GM19438 (cell line): ENCODE results near the gene ZNF316.
"Not testable (repeated sequence)": the region's sequence is repeated elsewhere in the genome, so short reads cannot be mapped to it uniquely, and the experiment has no call there.

Source experiments
- ATAC-seq: cut with Tn5 transposase; IDR thresholded peaks from one replicate; pipeline ENCODE4 v1.9.1; 2021; ENCODE audit warnings: low read depth; ENCODE audit not compliant: unreplicated experiment

ZNF316 gene

GRCh38 chr7:6621195-6622133 lies 15.7 kb upstream of the ZNF316 start:
- ATAC-seq: no peak

DNA sequence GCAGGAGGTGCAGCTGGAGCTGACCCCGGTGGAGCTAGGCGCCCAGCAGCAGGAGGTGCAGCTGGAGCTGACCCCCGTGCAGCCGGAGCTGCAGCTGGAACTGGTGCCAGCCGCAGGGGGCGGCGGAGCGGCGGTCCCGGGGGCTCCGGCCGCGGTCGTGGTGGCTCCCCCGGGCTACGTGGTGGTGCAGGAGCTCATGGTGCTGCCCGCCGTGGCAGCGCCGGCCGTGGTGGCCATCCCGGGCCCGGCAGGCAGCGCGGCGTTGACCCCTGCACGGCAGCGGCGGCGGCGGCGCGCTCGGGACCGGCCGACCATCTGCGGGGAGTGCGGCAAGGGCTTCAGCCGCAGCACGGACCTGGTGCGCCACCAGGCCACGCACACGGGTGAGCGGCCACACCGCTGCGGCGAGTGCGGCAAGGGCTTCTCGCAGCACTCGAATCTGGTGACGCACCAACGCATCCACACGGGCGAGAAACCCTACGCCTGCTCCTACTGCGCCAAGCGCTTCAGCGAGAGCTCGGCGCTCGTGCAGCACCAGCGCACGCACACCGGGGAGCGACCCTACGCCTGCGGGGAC lies 14.9 kb upstream of the ZNF316 start:
- no peak for ATAC-seq

GRCh38 chr7:6623589-6624245 lies 13.4 kb upstream of the ZNF316 start:
- ATAC-seq: no peak

GRCh38 chr7:6624246-6624611 lies 12.9 kb upstream of the ZNF316 start:
- ATAC-seq: no peak

- ATAC-seq: no peak
These were observed 9.1 kb upstream of the ZNF316 start for GRCh38 chr7:6628045-6628444.

- no peak for ATAC-seq
These were observed 6.9 kb upstream of the ZNF316 start for GRCh38 chr7:6630007-6630849.

DNA sequence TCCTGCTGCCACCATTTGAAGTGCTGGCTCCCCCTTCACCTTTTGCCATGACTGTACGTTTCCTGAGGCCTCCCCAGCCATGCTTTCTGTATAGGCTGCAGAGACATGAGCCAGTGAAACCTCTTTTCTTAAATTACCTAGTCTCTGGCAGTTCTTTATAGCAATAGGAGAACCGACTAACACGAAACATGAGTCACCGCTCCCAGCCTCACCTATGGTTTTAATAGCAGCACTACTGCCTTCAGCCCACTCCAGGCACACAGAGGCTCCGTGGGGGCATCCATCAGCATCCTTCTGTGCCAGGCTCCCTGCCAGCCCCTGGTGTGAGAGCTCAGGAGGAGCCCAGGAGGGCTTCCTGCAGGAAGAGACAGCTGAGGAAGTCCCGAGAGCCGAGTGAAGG lies 5.5 kb upstream of the ZNF316 start:
- no peak for ATAC-seq

- no peak for ATAC-seq
These were observed 3.1 kb upstream of the ZNF316 start for GRCh38 chr7:6634021-6634420.

GRCh38 chr7:6634971-6635370 lies 2.1 kb upstream of the ZNF316 start:
- ATAC-seq: not testable (repeated sequence)

DNA sequence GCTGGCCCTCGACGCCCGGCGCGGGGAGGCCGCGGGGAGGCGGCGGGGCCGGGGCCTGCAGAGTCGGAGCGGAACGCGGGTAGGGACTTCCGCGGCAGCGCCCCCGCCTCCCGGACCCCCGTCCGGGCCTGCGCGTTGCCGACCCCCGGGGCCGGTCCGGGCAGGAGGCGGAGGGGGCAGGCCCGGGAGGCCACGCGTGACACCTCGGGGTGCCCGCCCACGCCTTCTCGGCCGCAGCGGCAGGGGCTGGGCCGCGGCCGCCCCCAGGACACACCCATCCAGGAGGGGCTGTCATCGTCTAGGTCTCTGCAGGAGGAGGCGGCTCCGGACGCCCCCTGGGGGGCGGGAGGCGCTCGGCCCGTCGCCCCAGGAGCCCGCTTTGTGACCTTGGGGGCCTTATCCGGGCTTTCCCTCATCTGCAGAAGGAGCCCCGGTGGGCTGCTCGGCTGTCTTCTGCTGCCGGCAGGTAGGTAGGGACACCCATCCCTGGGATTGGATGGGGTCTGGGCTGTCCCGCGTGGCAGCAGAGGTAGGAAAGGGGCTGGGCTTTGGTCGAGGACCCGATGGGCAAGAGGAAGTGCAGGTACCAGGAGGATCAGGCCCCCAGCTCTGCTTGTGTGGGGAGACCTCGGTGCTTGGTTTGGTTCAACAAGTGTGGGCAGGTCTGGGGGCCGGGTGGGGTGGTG lies 569 bp downstream of the ZNF316 start:
- ATAC-seq: peak; percentile 81

GRCh38 chr7:6639032-6639431 lies 1.9 kb downstream of the ZNF316 start:
- ATAC-seq: no peak

- ATAC-seq: no peak
These were observed 2.5 kb downstream of the ZNF316 start for GRCh38 chr7:6639627-6640026.

GRCh38 chr7:6640246-6640721 lies 3.2 kb downstream of the ZNF316 start:
- no peak for ATAC-seq

DNA sequence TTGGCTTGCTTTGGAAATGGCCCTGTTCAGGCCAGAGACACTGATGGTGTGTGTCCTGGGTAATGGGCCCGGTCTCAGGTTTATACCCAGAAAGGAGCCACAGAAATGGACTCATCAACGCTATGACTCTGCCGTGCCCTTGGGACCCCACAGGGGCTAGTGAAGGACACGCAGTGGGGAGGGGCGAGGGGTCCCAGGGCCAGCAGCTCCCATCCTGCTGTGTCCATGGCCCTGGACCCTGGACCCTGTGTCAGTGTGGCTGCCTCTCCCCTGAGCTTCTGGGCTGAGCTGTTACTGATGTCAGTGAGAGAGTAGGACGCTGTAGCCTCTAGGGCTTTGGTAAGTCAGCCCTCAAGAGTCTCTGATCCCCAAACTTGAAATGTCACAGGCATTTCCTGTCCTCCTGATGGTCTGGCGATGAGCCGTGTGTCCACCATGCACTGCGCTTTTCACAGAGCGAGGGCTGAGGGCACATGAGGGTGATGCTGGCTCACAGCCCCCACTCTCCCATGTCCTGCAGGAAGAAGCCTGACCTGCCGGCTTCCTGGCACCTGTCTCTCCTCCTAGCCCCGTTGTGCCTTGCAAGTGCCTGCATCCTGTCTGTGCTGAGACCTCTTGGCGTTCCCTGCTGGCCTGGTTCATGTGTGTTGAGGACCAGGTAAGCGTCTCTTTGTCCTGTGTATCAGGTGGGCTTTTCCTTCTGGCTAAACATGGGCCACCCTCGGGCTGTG lies 4.4 kb downstream of the ZNF316 start:
- no peak for ATAC-seq

- ATAC-seq: no peak
These were observed 5.2 kb downstream of the ZNF316 start for GRCh38 chr7:6642239-6642839.

- no peak for ATAC-seq
These were observed 5.9 kb downstream of the ZNF316 start for GRCh38 chr7:6642861-6643640.

GRCh38 chr7:6643915-6644625 lies 7.0 kb downstream of the ZNF316 start:
- ATAC-seq: no peak

DNA sequence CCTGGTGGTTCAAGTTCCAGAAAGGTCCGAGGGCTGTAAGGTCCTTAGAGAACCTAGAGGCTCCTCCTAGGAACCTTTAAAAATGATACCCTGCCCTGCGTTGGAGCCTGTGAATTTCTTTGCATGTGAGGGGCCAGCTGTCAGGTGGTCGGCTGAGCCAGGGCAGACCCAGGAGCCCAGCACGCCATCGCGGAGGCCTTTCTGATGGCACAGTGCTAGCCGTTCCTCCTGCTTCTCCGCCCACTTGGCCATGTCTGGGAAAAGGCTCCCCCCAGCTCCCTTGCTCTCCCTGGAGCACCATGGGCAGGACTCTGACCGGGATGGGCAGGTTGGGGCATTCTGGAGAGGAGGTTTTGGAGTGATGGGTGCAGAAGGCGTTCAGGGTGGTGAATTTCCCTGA lies 7.6 kb downstream of the ZNF316 start:
- no peak for ATAC-seq
